ENCODE results near the gene LRRC30.

Gene LRRC30

DNA sequence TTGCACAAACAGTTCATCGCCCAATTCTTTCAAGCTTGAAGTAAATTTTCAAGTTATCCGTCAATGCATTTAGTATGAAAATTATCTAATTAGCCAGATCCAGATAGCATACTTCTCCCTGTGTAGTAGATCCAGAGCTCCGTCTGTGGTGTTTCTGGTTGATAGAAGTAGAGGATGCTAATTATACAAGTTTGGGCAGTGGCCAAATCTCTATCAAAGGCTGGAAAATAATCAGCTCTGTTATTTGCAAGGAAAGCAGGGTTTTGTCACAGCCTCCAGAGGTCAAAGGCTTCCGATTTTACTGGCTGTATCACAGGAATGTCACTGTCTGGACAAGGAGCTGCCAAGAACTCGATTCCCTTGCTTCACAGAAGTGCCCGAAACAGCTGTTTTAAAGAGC is 28.6 kb downstream of the LRRC30 start:
- H3K4me3 ChIP-seq (ENCODE audit: low read depth in 1 of 5, low read length in 5 of 5): peak overlapping the region in 3 of 5 donors; percentile 8 to 40 (median 26)
- no peaks in the 10 kb centered on the region for H3K36me3 ChIP-seq (ENCODE audit: control insufficient read depth in 5 of 5, insufficient read depth in 5 of 5, low read length in 5 of 5)
- peak overlapping the region in 1 of 5 donors; percentile 19 for H3K9ac ChIP-seq (ENCODE audit: low read length in 5 of 5)
- peaks cover 0 to 3% (median 0%) of the 10 kb centered on the region in 5 donors for H3K27me3 ChIP-seq (ENCODE audit: control insufficient read depth in 5 of 5, insufficient read depth in 4 of 5, low read length in 5 of 5)
- peaks cover 2 to 30% (median 23%) of the 10 kb centered on the region in 5 donors for H3K4me1 ChIP-seq (ENCODE audit: control insufficient read depth in 5 of 5, insufficient read depth in 5 of 5, low read length in 5 of 5)
- H3K27ac ChIP-seq (ENCODE audit: low read depth, low read length): no peak overlapping the region
- no peaks in the 10 kb centered on the region for H3K9me3 ChIP-seq (ENCODE audit: control insufficient read depth in 5 of 5, low read length in 5 of 5)

DNA sequence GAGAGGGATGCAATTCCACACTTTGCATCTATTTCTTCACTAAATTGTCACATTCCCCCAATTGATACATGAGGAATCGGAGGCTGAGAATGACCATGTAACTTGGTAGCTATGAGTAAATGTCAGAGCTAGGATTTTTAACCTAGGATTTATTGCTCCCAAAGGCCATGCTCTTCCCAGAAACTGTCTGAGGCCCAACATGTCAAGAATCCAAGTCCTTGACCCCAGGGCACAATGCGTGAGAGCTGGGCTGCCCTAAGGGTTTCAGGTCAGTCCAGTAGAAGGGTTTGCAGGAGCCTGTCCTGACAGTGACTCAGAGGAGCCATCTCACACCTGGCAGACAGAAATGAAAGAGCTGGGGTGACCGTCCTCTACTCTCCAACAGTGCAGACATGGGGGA is 30.3 kb downstream of the LRRC30 start:
- Histone ChIP-seq H3K36me3 (ENCODE audit: control insufficient read depth in 5 of 5, insufficient read depth in 5 of 5, low read length in 5 of 5) (no peaks in the 10 kb centered on the region), H3K4me1 (ENCODE audit: control insufficient read depth in 5 of 5, insufficient read depth in 5 of 5, low read length in 5 of 5) (peaks cover 2 to 26% (median 20%) of the 10 kb centered on the region in 5 donors), H3K9me3 (ENCODE audit: control insufficient read depth in 5 of 5, low read length in 5 of 5) (no peaks in the 10 kb centered on the region), H3K27me3 (ENCODE audit: control insufficient read depth in 5 of 5, insufficient read depth in 4 of 5, low read length in 5 of 5) (peaks cover 0 to 3% (median 0%) of the 10 kb centered on the region in 5 donors), H3K9ac (ENCODE audit: low read length in 5 of 5) (no peak overlapping the region), H3K27ac (ENCODE audit: low read depth, low read length) (no peak overlapping the region), H3K4me3 (ENCODE audit: low read depth in 1 of 5, low read length in 5 of 5) (no peak overlapping the region)

DNA sequence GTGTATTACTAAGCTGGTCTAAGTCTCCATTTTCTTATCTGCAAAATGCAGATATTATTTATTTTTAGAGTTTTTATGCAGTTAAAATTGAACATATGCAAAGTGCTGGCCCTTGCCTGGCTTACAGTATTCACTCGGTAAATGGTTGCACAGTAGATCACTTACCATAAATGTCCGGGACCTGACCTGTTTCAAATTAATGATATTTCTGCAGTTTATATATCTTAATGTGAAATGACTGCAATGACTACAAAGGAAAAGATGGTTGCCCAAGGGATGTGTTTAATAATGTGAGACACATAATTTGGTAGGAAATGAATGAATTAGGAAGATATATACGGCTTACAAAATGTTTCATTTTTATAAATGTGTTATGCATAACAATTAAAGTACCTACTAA is 37.1 kb downstream of the LRRC30 start:
- Histone ChIP-seq H3K27ac (ENCODE audit: low read depth, low read length) (no peak overlapping the region), H3K9ac (ENCODE audit: low read length in 5 of 5) (no peak overlapping the region), H3K4me3 (ENCODE audit: low read depth in 1 of 5, low read length in 5 of 5) (no peak overlapping the region), H3K27me3 (ENCODE audit: control insufficient read depth in 5 of 5, insufficient read depth in 4 of 5, low read length in 5 of 5) (no peaks in the 10 kb centered on the region), H3K9me3 (ENCODE audit: control insufficient read depth in 5 of 5, low read length in 5 of 5) (no peaks in the 10 kb centered on the region), H3K4me1 (ENCODE audit: control insufficient read depth in 5 of 5, insufficient read depth in 5 of 5, low read length in 5 of 5) (peaks cover 4 to 10% (median 6%) of the 10 kb centered on the region in 5 donors), H3K36me3 (ENCODE audit: control insufficient read depth in 5 of 5, insufficient read depth in 5 of 5, low read length in 5 of 5) (no peaks in the 10 kb centered on the region)

DNA sequence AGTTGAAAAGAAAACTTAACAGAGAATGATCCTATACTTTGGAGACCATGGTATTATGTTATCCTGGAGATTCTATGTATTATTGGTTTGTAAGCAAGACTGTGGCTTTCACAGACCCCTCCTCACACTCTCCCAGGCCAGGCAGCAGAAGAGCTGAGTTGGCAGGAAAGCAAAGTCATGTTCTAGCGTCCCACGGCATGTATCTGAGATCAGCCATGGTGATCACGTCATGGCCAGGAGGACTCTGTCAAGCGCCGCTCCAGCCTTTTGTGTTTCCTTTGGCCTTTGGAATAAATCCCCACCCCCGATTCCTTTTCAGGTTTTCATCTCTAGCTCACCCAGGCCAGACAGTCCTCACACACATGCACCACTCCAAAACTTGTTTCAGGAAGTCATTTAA is 39.1 kb downstream of the LRRC30 start:
- H3K36me3 ChIP-seq (ENCODE audit: control insufficient read depth in 5 of 5, insufficient read depth in 5 of 5, low read length in 5 of 5): no peaks in the 10 kb centered on the region

DNA sequence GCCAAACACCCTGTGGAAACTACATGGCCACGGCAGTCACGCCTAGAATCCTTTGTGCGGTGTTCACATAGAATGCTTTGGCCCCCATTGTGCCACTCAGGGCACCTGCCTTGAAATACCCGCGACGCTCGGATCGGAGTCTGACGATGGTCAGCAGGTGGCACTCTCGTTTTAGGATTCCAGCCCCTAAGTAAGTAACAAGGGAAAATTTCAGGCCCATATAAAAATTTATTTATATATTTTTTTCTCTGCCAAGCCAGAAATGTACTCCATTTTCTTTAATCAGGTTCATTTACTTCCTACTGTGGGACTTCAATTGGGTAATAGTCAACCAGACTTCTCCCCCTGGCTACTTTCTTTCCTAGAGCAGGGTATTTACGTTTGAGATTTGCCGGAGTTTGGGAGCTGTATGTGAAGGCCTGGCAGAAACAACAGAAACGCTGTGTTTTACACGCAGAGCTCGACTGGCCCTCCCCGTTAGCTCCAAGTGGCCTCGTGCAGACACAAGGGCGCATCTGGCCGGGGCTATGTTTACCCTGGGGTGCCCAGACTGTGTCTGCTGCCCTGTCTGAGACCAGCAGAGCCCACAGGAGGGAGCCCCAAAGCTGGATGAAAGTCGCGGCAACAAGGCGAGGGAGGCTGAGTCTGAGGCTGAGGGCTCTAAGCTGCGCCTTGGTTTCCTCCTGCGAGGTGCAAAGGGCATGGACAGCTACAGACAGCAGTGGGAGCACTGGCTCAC is 41.6 kb downstream of the LRRC30 start:
- H3K9me3 ChIP-seq (ENCODE audit: control insufficient read depth in 5 of 5, low read length in 5 of 5): no peaks in the 10 kb centered on the region
- H3K4me3 ChIP-seq (ENCODE audit: low read depth in 1 of 5, low read length in 5 of 5): peak overlapping the region; percentile 35 to 51 (median 46)
- peaks cover 7 to 23% (median 16%) of the 10 kb centered on the region in 5 donors for H3K4me1 ChIP-seq (ENCODE audit: control insufficient read depth in 5 of 5, insufficient read depth in 5 of 5, low read length in 5 of 5)
- peaks cover 0 to 3% (median 0%) of the 10 kb centered on the region in 5 donors for H3K27me3 ChIP-seq (ENCODE audit: control insufficient read depth in 5 of 5, insufficient read depth in 4 of 5, low read length in 5 of 5)
- H3K27ac ChIP-seq (ENCODE audit: low read depth, low read length): peak overlapping the region; percentile 93
- no peaks in the 10 kb centered on the region for H3K36me3 ChIP-seq (ENCODE audit: control insufficient read depth in 5 of 5, insufficient read depth in 5 of 5, low read length in 5 of 5)
- H3K9ac ChIP-seq (ENCODE audit: low read length in 5 of 5): peak overlapping the region; percentile 35 to 77 (median 65)

More for the DNA sequence above, 39.1 kb downstream of the LRRC30 start:
- Histone ChIP-seq H3K9ac (ENCODE audit: low read length in 5 of 5) (no peak overlapping the region), H3K9me3 (ENCODE audit: control insufficient read depth in 5 of 5, low read length in 5 of 5) (no peaks in the 10 kb centered on the region), H3K4me1 (ENCODE audit: control insufficient read depth in 5 of 5, insufficient read depth in 5 of 5, low read length in 5 of 5) (peaks cover 7 to 23% (median 16%) of the 10 kb centered on the region in 5 donors), H3K27ac (ENCODE audit: low read depth, low read length) (no peak overlapping the region), H3K27me3 (ENCODE audit: control insufficient read depth in 5 of 5, insufficient read depth in 4 of 5, low read length in 5 of 5) (peaks cover 0 to 3% (median 0%) of the 10 kb centered on the region in 5 donors), H3K4me3 (ENCODE audit: low read depth in 1 of 5, low read length in 5 of 5) (no peak overlapping the region)

DNA sequence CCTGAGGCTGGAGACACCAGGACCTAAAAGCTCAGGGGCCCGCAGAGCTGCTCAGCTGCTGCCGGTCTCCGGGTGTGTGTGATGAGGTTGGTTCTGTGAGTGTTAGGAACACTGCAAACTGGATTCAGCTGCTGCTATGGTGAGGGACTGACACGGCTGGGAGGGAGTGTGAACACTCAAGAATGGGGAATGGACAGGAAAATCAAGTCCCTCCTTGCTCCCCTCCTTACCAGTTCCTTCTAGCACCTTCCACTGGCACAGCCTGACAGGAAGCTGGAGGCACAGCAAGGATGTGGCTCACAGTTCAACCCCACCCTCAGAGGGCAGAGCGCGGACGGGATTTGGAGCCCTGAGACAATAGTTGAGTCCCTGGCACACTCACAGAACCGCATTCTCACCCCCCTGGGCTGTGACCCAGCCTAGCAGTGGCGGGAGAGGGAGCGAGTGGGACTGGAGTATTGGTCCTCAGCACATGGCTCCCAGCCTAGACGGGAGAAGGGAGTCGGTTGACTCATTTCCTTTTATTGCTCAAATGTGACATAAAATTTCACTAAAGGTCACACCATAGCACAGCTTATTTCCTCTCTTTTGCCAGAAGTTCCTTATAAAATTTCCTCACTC is 42.5 kb downstream of the LRRC30 start:
- Histone ChIP-seq H3K9ac (ENCODE audit: low read length in 5 of 5) (peak overlapping the region; percentile 35 to 77 (median 65)), H3K27me3 (ENCODE audit: control insufficient read depth in 5 of 5, insufficient read depth in 4 of 5, low read length in 5 of 5) (peaks cover 0 to 3% (median 0%) of the 10 kb centered on the region in 5 donors), H3K9me3 (ENCODE audit: control insufficient read depth in 5 of 5, low read length in 5 of 5) (no peaks in the 10 kb centered on the region), H3K27ac (ENCODE audit: low read depth, low read length) (peak overlapping the region; percentile 93), H3K4me1 (ENCODE audit: control insufficient read depth in 5 of 5, insufficient read depth in 5 of 5, low read length in 5 of 5) (peaks cover 7 to 23% (median 16%) of the 10 kb centered on the region in 5 donors), H3K4me3 (ENCODE audit: low read depth in 1 of 5, low read length in 5 of 5) (peak overlapping the region; percentile 34 to 67 (median 42)), H3K36me3 (ENCODE audit: control insufficient read depth in 5 of 5, insufficient read depth in 5 of 5, low read length in 5 of 5) (no peaks in the 10 kb centered on the region)

DNA sequence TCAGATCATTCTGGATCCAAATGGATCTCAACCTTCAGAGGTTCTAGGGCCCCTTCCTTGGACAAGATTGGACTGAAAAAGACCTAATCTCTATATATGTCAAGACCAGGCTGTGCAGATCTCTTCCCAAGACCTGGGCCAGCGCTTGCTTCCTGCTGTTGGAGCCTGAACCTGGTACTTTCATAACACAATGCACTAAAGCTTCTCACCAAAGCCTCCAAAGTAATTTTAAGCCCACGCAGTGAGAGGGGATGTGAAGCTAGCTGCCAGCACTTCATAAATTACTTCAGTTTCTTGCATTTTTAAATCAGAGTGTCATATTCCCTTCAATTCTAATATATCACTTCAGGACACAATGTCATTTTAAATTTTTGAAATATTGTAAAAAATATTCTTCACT is 50.7 kb downstream of the LRRC30 start:
- no peaks in the 10 kb centered on the region for H3K27me3 ChIP-seq (ENCODE audit: control insufficient read depth in 5 of 5, insufficient read depth in 4 of 5, low read length in 5 of 5)
- no peaks in the 10 kb centered on the region for H3K4me1 ChIP-seq (ENCODE audit: control insufficient read depth in 5 of 5, insufficient read depth in 5 of 5, low read length in 5 of 5)
- no peak overlapping the region for H3K4me3 ChIP-seq (ENCODE audit: low read depth in 1 of 5, low read length in 5 of 5)
- H3K27ac ChIP-seq (ENCODE audit: low read depth, low read length): no peak overlapping the region
- no peak overlapping the region for H3K9ac ChIP-seq (ENCODE audit: low read length in 5 of 5)
- no peaks in the 10 kb centered on the region for H3K36me3 ChIP-seq (ENCODE audit: control insufficient read depth in 5 of 5, insufficient read depth in 5 of 5, low read length in 5 of 5)
- no peaks in the 10 kb centered on the region for H3K9me3 ChIP-seq (ENCODE audit: control insufficient read depth in 5 of 5, low read length in 5 of 5)

Measured in subcutaneous abdominal adipose tissue (tissue), 5 donors.